HG02852 (cell line): ENCODE data around the gene ATN1.
"Not testable (repeated sequence)": the region's sequence is repeated elsewhere in the genome, so short reads cannot be mapped to it uniquely, and the experiment has no call there.

ENCODE experiments used
- ATAC-seq: cut with Tn5 transposase; IDR thresholded peaks from one replicate; pipeline ENCODE4 v1.9.1; 2021; ENCODE audit warnings: mild to moderate bottlenecking, moderate library complexity; ENCODE audit not compliant: unreplicated experiment

Gene ATN1

GRCh38 chr12:6927379-6928021 is at the start of gene ATN1:
TSS of gene ATN1 (plus strand) at chr12:6927959. CDS start at chr12:6934002, 6,043 bp downstream.
- no peak for ATAC-seq

- not testable (repeated sequence) for ATAC-seq
These were observed 47.9 kb upstream of the ATN1 start for GRCh38 chr12:6879824-6880223.

GRCh38 chr12:6883252-6883651 is 44.5 kb upstream of the ATN1 start:
- no peak for ATAC-seq

- no peak for ATAC-seq
These were observed 44.1 kb upstream of the ATN1 start for GRCh38 chr12:6883683-6884082.

- ATAC-seq, result no peak
These were observed 43.2 kb upstream of the ATN1 start for GRCh38 chr12:6884539-6884938.

GRCh38 chr12:6886206-6886999 is 41.4 kb upstream of the ATN1 start:
- not testable (repeated sequence) for ATAC-seq

GRCh38 chr12:6887460-6887859 is 40.3 kb upstream of the ATN1 start:
- ATAC-seq, result no peak

- no peak for ATAC-seq
These were observed 39.4 kb upstream of the ATN1 start for GRCh38 chr12:6888360-6888759.

GRCh38 chr12:6888794-6889193 is 39.0 kb upstream of the ATN1 start:
- ATAC-seq, result not testable (repeated sequence)

- ATAC-seq, result not testable (repeated sequence)
These were observed 37.8 kb upstream of the ATN1 start for GRCh38 chr12:6889775-6890573.

- peak; percentile 96 for ATAC-seq
These were observed 36.7 kb upstream of the ATN1 start for GRCh38 chr12:6890789-6891645.

- ATAC-seq, result no peak
These were observed 36.1 kb upstream of the ATN1 start for GRCh38 chr12:6891646-6892001.

GRCh38 chr12:6892683-6893082 is 35.1 kb upstream of the ATN1 start:
- ATAC-seq, result not testable (repeated sequence)

- no peak for ATAC-seq
These were observed 33.4 kb upstream of the ATN1 start for GRCh38 chr12:6894321-6894720.

GRCh38 chr12:6896846-6897435 is 30.8 kb upstream of the ATN1 start:
- no peak for ATAC-seq

GRCh38 chr12:6899427-6899826 is 28.3 kb upstream of the ATN1 start:
- ATAC-seq, result no peak

GRCh38 chr12:6899837-6900519 is 27.8 kb upstream of the ATN1 start:
- no peak for ATAC-seq

GRCh38 chr12:6902448-6902847 is 25.3 kb upstream of the ATN1 start:
- ATAC-seq, result no peak

- no peak for ATAC-seq
These were observed 24.0 kb upstream of the ATN1 start for GRCh38 chr12:6903722-6904121.
